GM12865 (cell line): Measurements from ENCODE around the gene RAB6B.
A peak's percentile ranks its signal among the peaks of the same experiment; 100 is the strongest.

Source experiments
- DNase-seq: peaks from one replicate; pipeline ENCODE4 v3.0.0; 2010; ENCODE audit warnings: low read depth
- H3K4me3 ChIP-seq: 2 replicates; pipeline ENCODE4 v1.5.1; 2011; ENCODE audit warnings: mild to moderate bottlenecking, low read depth, low read length, control low read depth
- CTCF ChIP-seq: IDR thresholded peaks from 2 replicates; pipeline ENCODE4 v1.5.1; 2011; ENCODE audit warnings: low read length, control low read depth, low read depth, inconsistent platforms; ENCODE audit not compliant: insufficient read depth; ENCODE audit errors: missing control alignments

RAB6B gene

GRCh38 chr3:133928903-133929607 lies 33.4 kb upstream of the RAB6B start:
- DNase-seq: no peak
- TF ChIP-seq CTCF: no peak
- H3K4me3 ChIP-seq: no peak overlapping the region

- H3K4me3 ChIP-seq: no peak overlapping the region; the same call in 1 of the 2 replicates
- TF ChIP-seq CTCF: no peak
- no peak for DNase-seq
Observed at GRCh38 chr3:133928136-133928893, 32.6 kb upstream of the RAB6B start.

- DNase-seq: peak; percentile 66
- H3K4me3 ChIP-seq: peak overlapping the region; percentile 44
- peak; percentile 68 for TF ChIP-seq CTCF
Observed at GRCh38 chr3:133927540-133928066, 31.9 kb upstream of the RAB6B start.

- no peak for DNase-seq
- no peak for TF ChIP-seq CTCF
- peak overlapping the region; percentile 44 for H3K4me3 ChIP-seq
Observed at GRCh38 chr3:133926736-133927539, 31.3 kb upstream of the RAB6B start.

GRCh38 chr3:133925960-133926735 lies 30.5 kb upstream of the RAB6B start:
- H3K4me3 ChIP-seq: no peak overlapping the region
- no peak for DNase-seq
- no peak for TF ChIP-seq CTCF

- TF ChIP-seq CTCF: no peak
- no peak overlapping the region for H3K4me3 ChIP-seq
- no peak for DNase-seq
Observed at GRCh38 chr3:133924041-133924440, 28.4 kb upstream of the RAB6B start.
